OCI-LY7 (cell line): ENCODE data around the gene LIMS1. TPM values are rescaled to one million over a fixed set of nuclear protein-coding genes. Genes with fewer than 3 reads are reported as not detected.

ENCODE experiments used
- BruUV-seq: library from RNA; stranded (reverse); fragments of 400-500 nt; replicated peaks from 2 replicates; lab custom pipeline; 2021; lab: Mats Ljungman, UMichigan
- CTCF ChIA-PET: fragments of 300-600 bp; sonication (Branson Sonifier 250); formaldehyde crosslinking; loops from one replicate; lab custom pipeline; 2022; ENCODE audit warnings: antibody characterized with exemption; ENCODE audit not compliant: unreplicated experiment; lab: Charles Lee
- POLR2A ChIA-PET: fragments of 300-600 bp; sonication (Branson Sonifier 250); formaldehyde crosslinking; loops from one replicate; lab custom pipeline; 2022; ENCODE audit warnings: antibody characterized with exemption; lab: Charles Lee
- DNase-seq: peaks from one replicate; pipeline ENCODE4 v3.0.0-alpha.2; 2015; ENCODE audit warnings: low spot score
- H2AFZ ChIP-seq: fragments of 200-600 bp; sonication (generic), shearing (Covaris generic); 2 replicates; pipeline ENCODE4 v1.6.1; 2014; ENCODE audit warnings: mild to moderate bottlenecking, antibody characterized with exemption, low read length, moderate library complexity
- H3K27ac ChIP-seq: fragments of 200-600 bp; sonication (generic); 2 replicates; pipeline ENCODE4 v1.5.1; 2014; ENCODE audit warnings: mixed run types, low read depth, mild to moderate bottlenecking, moderate library complexity, low read length, inconsistent platforms; ENCODE audit not compliant: poor library complexity, severe bottlenecking
- H3K36me3 ChIP-seq: fragments of 200-600 bp; sonication (generic); 2 replicates; pipeline ENCODE4 v1.6.1; 2014; ENCODE audit warnings: mild to moderate bottlenecking, antibody characterized with exemption, low read length, moderate library complexity, mixed read lengths; ENCODE audit not compliant: insufficient read depth
- H3K4me1 ChIP-seq: fragments of 200-600 bp; sonication (generic); 2 replicates; pipeline ENCODE4 v1.5.1; 2014; ENCODE audit warnings: mild to moderate bottlenecking, low read length; ENCODE audit not compliant: insufficient read depth, poor library complexity, severe bottlenecking
- H3K4me2 ChIP-seq: fragments of 200-600 bp; sonication (generic); 2 replicates; pipeline ENCODE4 v1.6.1; 2014; ENCODE audit warnings: mild to moderate bottlenecking, low read length
- H3K4me3 ChIP-seq: fragments of 200-600 bp; sonication (generic); 2 replicates; pipeline ENCODE4 v1.5.1; 2014; ENCODE audit warnings: mild to moderate bottlenecking, low read depth, low read length; ENCODE audit not compliant: poor library complexity, severe bottlenecking
- H3K79me2 ChIP-seq: fragments of 200-600 bp; sonication (generic); 2 replicates; pipeline ENCODE4 v1.6.1; 2016; ENCODE audit warnings: low read depth, mild to moderate bottlenecking, low read length, moderate library complexity, mixed read lengths; ENCODE audit not compliant: insufficient read depth
- H3K9me2 ChIP-seq: fragments of 200-600 bp; sonication (generic); 2 replicates; pipeline ENCODE4 v1.6.1; 2016; ENCODE audit warnings: mild to moderate bottlenecking, low read length, mixed read lengths; ENCODE audit not compliant: insufficient read depth
- H3K9me3 ChIP-seq: fragments of 200-600 bp; sonication (generic); 2 replicates; pipeline ENCODE4 v1.6.1; 2014; ENCODE audit warnings: mild to moderate bottlenecking, mixed run types, low read length, mixed read lengths
- H4K20me1 ChIP-seq: fragments of 200-600 bp; sonication (generic); 2 replicates; pipeline ENCODE4 v1.6.1; 2014; ENCODE audit warnings: mild to moderate bottlenecking, antibody characterized with exemption, low read length, moderate library complexity, mixed read lengths; ENCODE audit not compliant: insufficient read depth
- EZH2phosphoT487 ChIP-seq: fragments of 200-600 bp; sonication (generic); IDR thresholded peaks from 2 replicates; pipeline ENCODE4 v1.6.1; 2018; ENCODE audit warnings: low read depth, borderline replicate concordance, mild to moderate bottlenecking, mixed run types, antibody characterized with exemption, low read length, moderate library complexity, mixed read lengths
- intact Hi-C: fragments of 100-400 bp; cut with micrococcal nuclease; formaldehyde crosslinking; loops from one replicate; pipeline ENCODE4 v1.10.0; 2022; ENCODE audit not compliant: unreplicated experiment
- total RNA-seq, 2 experiments: library from RNA; depleted of rRNA in 1 of 2; stranded (reverse); fragments of >200 nt in 1 of 2; shearing (Covaris generic) in 1 of 2; gene quantifications; 2 replicates each; pipeline ENCODE4 v1.2.3, GENCODE V29; 2014 to 2022
- TF ChIP-seq, protein P1 (sequence below): fragments of 200-600 bp; sonication (generic); conservative IDR thresholded peaks from 2 replicates; pipeline ENCODE4 v1.5.1; 2014; ENCODE audit warnings: mild to moderate bottlenecking, antibody characterized with exemption, low read length, moderate library complexity, mixed read lengths

Gene LIMS1
- total RNA-seq, 2 experiments from 2014 or later = 53.3 to 74.7 TPM

DNA sequence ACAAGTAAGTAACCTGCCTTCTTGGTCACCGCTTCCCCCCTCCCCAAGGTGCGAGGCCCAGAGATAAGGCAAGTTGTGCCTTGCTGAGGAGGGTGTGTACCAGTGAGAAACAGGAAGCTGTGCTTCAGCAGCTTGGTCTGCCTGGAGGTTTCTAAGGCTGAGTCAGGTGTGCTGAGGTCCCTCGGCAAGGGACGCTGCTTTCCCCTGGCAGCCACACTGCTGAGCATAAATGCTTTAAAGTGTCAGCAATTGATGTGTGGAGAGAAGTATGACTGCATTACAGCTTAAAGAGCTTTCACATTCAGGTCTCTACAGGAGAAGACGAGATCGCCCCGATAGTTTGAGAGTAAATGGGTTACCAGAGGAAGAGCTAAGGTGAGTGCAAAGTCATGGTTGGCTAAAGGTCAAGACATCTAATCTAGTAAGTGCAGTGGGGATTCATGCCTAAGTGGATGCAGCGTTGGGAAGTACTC is 86.9 kb downstream of the LIMS1 start:
- H4K20me1 ChIP-seq = no peaks in the 10 kb centered on the region
- H2AFZ ChIP-seq = peak overlapping the region; percentile 64; the same call in 1 of the 2 replicates
- H3K4me3 ChIP-seq = peak overlapping the region; percentile 71
- peaks cover 76% of the 10 kb centered on the region for H3K4me1 ChIP-seq
- H3K9me2 ChIP-seq = no peaks in the 10 kb centered on the region
- POLR2A ChIA-PET = interaction anchor here (0.5 to 19.3 kb wide), 8 partner anchors 8 to 34 kb away, joined by 3 to 356 read pairs (median 4); no protein-coding TSS in a partner anchor
- peak overlapping the region; percentile 93 for H3K27ac ChIP-seq
- intact Hi-C loops = loop anchor here (5.0 kb wide), 2 partner anchors 96 to 166 kb away; partner anchors contain the start of genes CCDC138 and RANBP2
- peak; percentile 90 for DNase-seq
- H3K4me2 ChIP-seq = peak overlapping the region; percentile 72
- no peaks in the 10 kb centered on the region for H3K9me3 ChIP-seq
- no peaks in the 10 kb centered on the region for H3K36me3 ChIP-seq
- BruUV-seq = no TSS peak
- TF ChIP-seq, protein P1, sequence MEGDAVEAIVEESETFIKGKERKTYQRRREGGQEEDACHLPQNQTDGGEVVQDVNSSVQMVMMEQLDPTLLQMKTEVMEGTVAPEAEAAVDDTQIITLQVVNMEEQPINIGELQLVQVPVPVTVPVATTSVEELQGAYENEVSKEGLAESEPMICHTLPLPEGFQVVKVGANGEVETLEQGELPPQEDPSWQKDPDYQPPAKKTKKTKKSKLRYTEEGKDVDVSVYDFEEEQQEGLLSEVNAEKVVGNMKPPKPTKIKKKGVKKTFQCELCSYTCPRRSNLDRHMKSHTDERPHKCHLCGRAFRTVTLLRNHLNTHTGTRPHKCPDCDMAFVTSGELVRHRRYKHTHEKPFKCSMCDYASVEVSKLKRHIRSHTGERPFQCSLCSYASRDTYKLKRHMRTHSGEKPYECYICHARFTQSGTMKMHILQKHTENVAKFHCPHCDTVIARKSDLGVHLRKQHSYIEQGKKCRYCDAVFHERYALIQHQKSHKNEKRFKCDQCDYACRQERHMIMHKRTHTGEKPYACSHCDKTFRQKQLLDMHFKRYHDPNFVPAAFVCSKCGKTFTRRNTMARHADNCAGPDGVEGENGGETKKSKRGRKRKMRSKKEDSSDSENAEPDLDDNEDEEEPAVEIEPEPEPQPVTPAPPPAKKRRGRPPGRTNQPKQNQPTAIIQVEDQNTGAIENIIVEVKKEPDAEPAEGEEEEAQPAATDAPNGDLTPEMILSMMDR = no peak
- TF ChIP-seq EZH2phosphoT487 = no peak
- H3K79me2 ChIP-seq = peaks cover 73% of the 10 kb centered on the region
- CTCF ChIA-PET = interaction anchor here (1.2 kb wide), 1 partner anchor 15 kb away, joined by 4 read pairs; no protein-coding TSS in a partner anchor

DNA sequence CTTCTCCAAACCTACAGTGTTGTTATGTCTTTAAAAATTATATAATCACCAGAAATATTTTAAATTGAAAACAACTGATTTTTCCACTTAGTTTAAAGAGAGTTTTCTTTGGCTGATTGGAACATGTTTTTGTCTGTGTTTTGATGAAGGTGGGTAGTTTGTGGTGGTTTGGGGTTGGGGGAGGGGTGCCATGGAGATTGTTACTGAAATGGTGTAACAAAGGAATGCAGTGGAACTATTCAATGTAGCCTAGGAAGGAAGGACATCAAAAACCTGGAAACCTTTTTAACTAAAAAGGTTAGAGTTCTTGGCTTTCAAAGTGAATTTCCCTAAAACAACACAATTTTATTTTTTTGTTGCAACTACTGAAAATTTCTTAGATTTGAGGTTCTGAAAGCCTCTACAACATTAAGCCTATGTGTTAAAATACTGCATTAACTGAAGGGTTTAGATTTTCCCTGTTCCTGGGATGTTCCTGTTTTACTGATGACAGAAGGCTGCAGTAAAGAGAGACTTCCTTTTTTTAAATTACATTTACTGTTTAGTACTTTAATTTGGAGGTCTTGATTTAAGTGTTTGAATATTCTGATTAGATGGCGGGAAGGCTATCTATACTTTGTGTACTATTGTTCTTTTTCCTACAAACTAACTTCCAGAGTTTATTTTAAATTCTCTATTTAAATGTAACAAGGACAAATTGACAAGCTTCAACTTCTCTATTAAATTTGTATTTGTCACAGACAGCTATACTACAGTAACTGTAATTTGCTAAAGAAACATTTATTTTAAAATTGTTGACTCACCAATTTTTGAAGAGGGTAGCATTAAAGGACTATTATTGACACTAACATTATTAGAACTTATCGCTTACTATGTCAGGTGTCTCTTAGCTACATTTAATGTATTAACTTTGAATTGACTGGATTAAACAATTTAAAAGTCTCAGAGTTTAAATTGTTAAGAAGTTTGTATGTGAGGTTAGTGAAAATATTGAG is 87.7 kb downstream of the LIMS1 start:
- no peaks in the 10 kb centered on the region for H4K20me1 ChIP-seq
- BruUV-seq = no TSS peak
- peak overlapping the region; percentile 93 for H3K27ac ChIP-seq
- ChIA-PET CTCF (interaction anchor here (1.1 to 5.0 kb wide), 3 partner anchors 13 to 16 kb away, joined by 3 to 24 read pairs (median 4); no protein-coding TSS in a partner anchor), POLR2A (interaction anchor here (0.5 to 19.3 kb wide), 10 partner anchors 8 to 88 kb away, joined by 3 to 356 read pairs (median 4); no protein-coding TSS in a partner anchor)
- peaks cover 76% of the 10 kb centered on the region for H3K79me2 ChIP-seq
- H3K36me3 ChIP-seq = no peaks in the 10 kb centered on the region
- no peaks in the 10 kb centered on the region for H3K9me3 ChIP-seq
- H3K4me3 ChIP-seq = peak overlapping the region; percentile 71
- peaks cover 76% of the 10 kb centered on the region for H3K4me1 ChIP-seq
- peak overlapping the region; percentile 13; the same call in 1 of the 2 replicates for H2AFZ ChIP-seq
- no peak for DNase-seq
- TF ChIP-seq, protein P1 = no peak
- no peak for TF ChIP-seq EZH2phosphoT487
- H3K9me2 ChIP-seq = no peaks in the 10 kb centered on the region
- intact Hi-C loops = loop anchor here (5.0 kb wide), 2 partner anchors 95 to 165 kb away; partner anchors contain the start of genes CCDC138 and RANBP2
- H3K4me2 ChIP-seq = peak overlapping the region; percentile 72
